Activated CD4-positive, alpha-beta T cell treated with anti-CD3 and anti-CD28 coated beads, Interleukin-10, Interleukin-2, amounts not matched to agents 100 ng/mL and 50 ng/mL, durations not matched to agents 16 hours and 8 hours (primary cell): ENCODE measurements around the gene MRPS6.

Experiments
- DNase-seq: peaks from one replicate; pipeline ENCODE4 v3.0.0-alpha.2; 2020

Gene MRPS6

GRCh38 chr21:34105947-34106541 is 32.7 kb downstream of the MRPS6 start:
- no peak for DNase-seq

GRCh38 chr21:34107606-34108005 is 34.2 kb downstream of the MRPS6 start:
- DNase-seq: no peak

GRCh38 chr21:34109075-34109474 is 35.7 kb downstream of the MRPS6 start:
- DNase-seq: no peak

GRCh38 chr21:34110594-34111202 is 37.3 kb downstream of the MRPS6 start:
- no peak for DNase-seq

- DNase-seq: no peak
These were observed 39.1 kb downstream of the MRPS6 start for GRCh38 chr21:34112316-34113033.

- DNase-seq: no peak
These were observed 40.5 kb downstream of the MRPS6 start for GRCh38 chr21:34113842-34114241.

- DNase-seq: no peak
These were observed 41.8 kb downstream of the MRPS6 start for GRCh38 chr21:34115160-34115559.

GRCh38 chr21:34116569-34116968 is 43.2 kb downstream of the MRPS6 start:
- DNase-seq: no peak

- DNase-seq: no peak
These were observed 47.5 kb downstream of the MRPS6 start for GRCh38 chr21:34120867-34121266.

GRCh38 chr21:34122047-34122446 is 48.7 kb downstream of the MRPS6 start:
- no peak for DNase-seq

GRCh38 chr21:34123609-34124008 is 50.2 kb downstream of the MRPS6 start:
- DNase-seq: no peak

- DNase-seq: no peak
These were observed 52.9 kb downstream of the MRPS6 start for GRCh38 chr21:34126269-34126668.

GRCh38 chr21:34126691-34127090 is 53.3 kb downstream of the MRPS6 start:
- DNase-seq: no peak

- no peak for DNase-seq
These were observed 54.7 kb downstream of the MRPS6 start for GRCh38 chr21:34128124-34128523.

GRCh38 chr21:34128674-34129038 is 55.3 kb downstream of the MRPS6 start:
- DNase-seq: no peak

GRCh38 chr21:34129039-34129891 is 55.9 kb downstream of the MRPS6 start:
- peak; percentile 77 for DNase-seq

- no peak for DNase-seq
These were observed 56.7 kb downstream of the MRPS6 start for GRCh38 chr21:34129901-34130715.

- no peak for DNase-seq
These were observed 57.3 kb downstream of the MRPS6 start for GRCh38 chr21:34130716-34130985.

- DNase-seq: no peak
These were observed 58.2 kb downstream of the MRPS6 start for GRCh38 chr21:34131586-34131985.

- no peak for DNase-seq
These were observed 58.8 kb downstream of the MRPS6 start for GRCh38 chr21:34132202-34132601.

GRCh38 chr21:34132926-34133325 is 59.5 kb downstream of the MRPS6 start:
- DNase-seq: no peak

- DNase-seq: peak; percentile 9
These were observed 60.0 kb downstream of the MRPS6 start for GRCh38 chr21:34133392-34133791.

- no peak for DNase-seq
These were observed 60.4 kb downstream of the MRPS6 start for GRCh38 chr21:34133802-34134201.
